ENCODE measurements around the gene UBASH3A. TPM values are rescaled to one million over a fixed set of nuclear protein-coding genes. Genes with fewer than 3 reads are reported as not detected.

Gene UBASH3A
- total and polyA plus RNA-seq, 2 donors (not counting 1 experiment from before 2014, with no cell fraction given), result not detected

GRCh38 chr21:42423685-42424084 is 20.0 kb downstream of the UBASH3A start:
- no peak for DNase-seq (ENCODE audit: low read depth in 2 of 2)
- TF ChIP-seq EZH2 (IDR thresholded peaks at IDR 0.05; ENCODE audit: low read length, missing control alignments) (no peak), CTCF (conservative IDR thresholded peaks at IDR 0.05 in 1 of 2, IDR thresholded peaks at IDR 0.05 in 1 of 2; ENCODE audit: low read depth in 1 of 2, low read length in 2 of 2) (no peak)

DNA sequence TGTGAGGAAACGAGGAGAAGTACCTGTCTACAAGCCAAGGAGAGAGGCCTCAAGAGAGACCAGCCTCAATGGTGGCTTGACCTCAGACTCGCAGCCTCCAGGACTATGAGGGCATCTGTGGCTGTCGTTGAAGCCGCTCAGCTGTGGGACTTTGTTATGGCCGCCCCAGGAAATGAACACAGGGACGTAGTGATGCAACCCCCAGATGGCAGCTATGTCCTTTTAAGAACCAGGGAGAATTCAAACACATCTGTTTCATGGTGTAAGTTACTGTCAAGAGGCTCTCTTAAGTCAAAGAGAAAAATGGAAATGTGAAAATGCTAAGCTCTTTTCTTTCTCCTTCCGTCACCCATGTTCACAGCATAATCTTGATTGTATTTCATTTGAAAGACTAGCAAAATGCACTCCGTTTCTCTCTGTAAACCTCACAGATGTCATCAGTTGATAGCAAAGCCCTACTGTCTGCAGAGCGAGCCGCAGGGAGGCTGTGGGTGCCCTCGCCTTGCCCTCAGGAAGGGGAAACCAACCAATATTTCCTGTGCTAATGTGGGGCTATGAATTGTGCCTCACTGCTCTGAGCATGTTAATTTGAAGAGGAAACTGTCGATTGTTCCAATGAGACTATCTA is 21.3 kb downstream of the UBASH3A start:
- Histone ChIP-seq H2AFZ (ENCODE audit: low read length) (no peak overlapping the region), H3K27me3 (ENCODE audit: control insufficient read depth, insufficient read depth, low read length) (peaks cover 3% of the 10 kb centered on the region), H3K27ac (ENCODE audit: insufficient read depth, low read length) (no peak overlapping the region), H3K79me2 (ENCODE audit: control insufficient read depth, insufficient read depth, low read length) (no peaks in the 10 kb centered on the region), H3K9me3 (ENCODE audit: control insufficient read depth, insufficient read depth, low read depth, low read length) (no peaks in the 10 kb centered on the region), H3K36me3 (ENCODE audit: control insufficient read depth, insufficient read depth, low read length) (no peaks in the 10 kb centered on the region), H3K4me1 (ENCODE audit: control insufficient read depth, extremely low read depth, insufficient read depth, low read length) (no peaks in the 10 kb centered on the region), H3K4me2 (ENCODE audit: extremely low read depth, insufficient read depth, low read length) (no peak overlapping the region), H4K20me1 (ENCODE audit: control insufficient read depth, extremely low read depth, insufficient read depth, low read length) (no peaks in the 10 kb centered on the region), H3K9ac (ENCODE audit: insufficient read depth, low read length) (no peak overlapping the region), H3K4me3 (replicated peaks in 1 of 4; ENCODE audit: control extremely low read depth in 1 of 4, insufficient read depth in 1 of 4, low read depth in 3 of 4, low read length in 4 of 4) (no peak overlapping the region)
- TF ChIP-seq CTCF (conservative IDR thresholded peaks at IDR 0.05 in 1 of 2, IDR thresholded peaks at IDR 0.05 in 1 of 2; ENCODE audit: low read depth in 1 of 2, low read length in 2 of 2), result no peak
- no peak for TF ChIP-seq EZH2 (IDR thresholded peaks at IDR 0.05; ENCODE audit: low read length, missing control alignments)
- DNase-seq (ENCODE audit: low read depth in 2 of 2), result no peak

More at GRCh38 chr21:42423685-42424084, 20.0 kb downstream of the UBASH3A start:
- H3K79me2 ChIP-seq (ENCODE audit: control insufficient read depth, insufficient read depth, low read length), result no peaks in the 10 kb centered on the region
- no peaks in the 10 kb centered on the region for H4K20me1 ChIP-seq (ENCODE audit: control insufficient read depth, extremely low read depth, insufficient read depth, low read length)
- H2AFZ ChIP-seq (ENCODE audit: low read length), result no peak overlapping the region
- H3K4me3 ChIP-seq (replicated peaks in 1 of 4; ENCODE audit: control extremely low read depth in 1 of 4, insufficient read depth in 1 of 4, low read depth in 3 of 4, low read length in 4 of 4), result no peak overlapping the region
- H3K27me3 ChIP-seq (ENCODE audit: control insufficient read depth, insufficient read depth, low read length), result peaks cover 3% of the 10 kb centered on the region
- H3K9me3 ChIP-seq (ENCODE audit: control insufficient read depth, insufficient read depth, low read depth, low read length), result no peaks in the 10 kb centered on the region
- H3K9ac ChIP-seq (ENCODE audit: insufficient read depth, low read length), result no peak overlapping the region
- no peaks in the 10 kb centered on the region for H3K4me1 ChIP-seq (ENCODE audit: control insufficient read depth, extremely low read depth, insufficient read depth, low read length)
- no peaks in the 10 kb centered on the region for H3K36me3 ChIP-seq (ENCODE audit: control insufficient read depth, insufficient read depth, low read length)
- no peak overlapping the region for H3K27ac ChIP-seq (ENCODE audit: insufficient read depth, low read length)
- H3K4me2 ChIP-seq (ENCODE audit: extremely low read depth, insufficient read depth, low read length), result no peak overlapping the region

DNA sequence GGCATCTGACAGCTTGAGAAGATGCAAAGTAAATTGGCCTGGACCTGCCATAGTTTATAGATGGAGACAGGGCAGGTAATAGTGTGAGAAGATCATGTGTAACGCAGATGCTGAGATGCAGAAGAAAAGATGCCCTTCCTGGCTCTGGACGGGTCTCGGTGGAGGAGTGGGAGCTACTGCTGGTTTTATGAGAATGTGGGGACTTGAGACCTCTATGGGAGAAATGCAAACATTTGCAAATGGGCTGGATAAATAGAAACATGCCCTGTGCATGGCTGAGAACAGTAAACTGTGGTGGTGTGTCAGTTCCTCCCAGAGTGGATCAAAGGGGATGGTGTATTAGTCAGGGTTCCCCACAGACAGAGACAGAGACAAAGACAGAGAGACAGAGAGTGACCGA is 21.9 kb downstream of the UBASH3A start:
- no peak for TF ChIP-seq CTCF (conservative IDR thresholded peaks at IDR 0.05 in 1 of 2, IDR thresholded peaks at IDR 0.05 in 1 of 2; ENCODE audit: low read depth in 1 of 2, low read length in 2 of 2)
- TF ChIP-seq EZH2 (IDR thresholded peaks at IDR 0.05; ENCODE audit: low read length, missing control alignments), result no peak
- DNase-seq (ENCODE audit: low read depth in 2 of 2), result no peak
- peaks cover 3% of the 10 kb centered on the region for H3K27me3 ChIP-seq (ENCODE audit: control insufficient read depth, insufficient read depth, low read length)

More for the DNA sequence above, 21.9 kb downstream of the UBASH3A start:
- Histone ChIP-seq H3K27ac (ENCODE audit: insufficient read depth, low read length) (no peak overlapping the region), H3K9ac (ENCODE audit: insufficient read depth, low read length) (no peak overlapping the region), H3K4me1 (ENCODE audit: control insufficient read depth, extremely low read depth, insufficient read depth, low read length) (no peaks in the 10 kb centered on the region), H3K9me3 (ENCODE audit: control insufficient read depth, insufficient read depth, low read depth, low read length) (no peaks in the 10 kb centered on the region), H3K4me2 (ENCODE audit: extremely low read depth, insufficient read depth, low read length) (no peak overlapping the region), H4K20me1 (ENCODE audit: control insufficient read depth, extremely low read depth, insufficient read depth, low read length) (no peaks in the 10 kb centered on the region), H3K79me2 (ENCODE audit: control insufficient read depth, insufficient read depth, low read length) (no peaks in the 10 kb centered on the region), H2AFZ (ENCODE audit: low read length) (no peak overlapping the region), H3K36me3 (ENCODE audit: control insufficient read depth, insufficient read depth, low read length) (no peaks in the 10 kb centered on the region), H3K4me3 (replicated peaks in 1 of 4; ENCODE audit: control extremely low read depth in 1 of 4, insufficient read depth in 1 of 4, low read depth in 3 of 4, low read length in 4 of 4) (no peak overlapping the region)
